H9 (cell line): ENCODE results near the gene GLUL. TPM values are rescaled to one million over a fixed set of nuclear protein-coding genes. Genes with fewer than 3 reads are reported as not detected.
A peak's percentile ranks its signal among the peaks of the same experiment; 100 is the strongest.

Experiments
- DNase-seq: peaks from one replicate; pipeline ENCODE4 v3.0.0-alpha.2; 2017
- H2AFZ ChIP-seq: one replicate; pipeline ENCODE4 v1.6.1; 2013; ENCODE audit warnings: mild to moderate bottlenecking, low read length, control low read depth, moderate library complexity
- H2AK5ac ChIP-seq: 2 replicates; pipeline ENCODE4 v1.6.1; 2013; ENCODE audit warnings: low read length, control low read depth, mixed read lengths; ENCODE audit not compliant: insufficient read length
- H2BK120ac ChIP-seq: one replicate; pipeline ENCODE4 v1.6.1; 2013; ENCODE audit warnings: low read depth, mild to moderate bottlenecking, low read length, control low read depth, inconsistent platforms; ENCODE audit not compliant: poor library complexity, severe bottlenecking
- H2BK12ac ChIP-seq: 2 replicates; pipeline ENCODE4 v1.6.1; 2013; ENCODE audit warnings: low read length, control low read depth, mixed read lengths, low read depth; ENCODE audit not compliant: insufficient read length
- H2BK15ac ChIP-seq: 2 replicates; pipeline ENCODE4 v1.6.1; 2013; ENCODE audit warnings: low read depth, low read length, control low read depth
- H2BK20ac ChIP-seq: one replicate; pipeline ENCODE4 v1.6.1; 2013; ENCODE audit warnings: low read depth, mild to moderate bottlenecking, low read length, control low read depth, inconsistent platforms; ENCODE audit not compliant: poor library complexity, severe bottlenecking
- H2BK5ac ChIP-seq: 2 replicates; pipeline ENCODE4 v1.6.1; 2013; ENCODE audit warnings: low read length, control low read depth, mixed read lengths; ENCODE audit not compliant: insufficient read length
- H3K14ac ChIP-seq: 2 replicates; pipeline ENCODE4 v1.6.1; 2013; ENCODE audit warnings: low read length, control low read depth; ENCODE audit not compliant: insufficient read depth
- H3K18ac ChIP-seq: 2 replicates; pipeline ENCODE4 v1.6.1; 2013; ENCODE audit warnings: low read depth, mild to moderate bottlenecking, mixed read lengths, low read length, control low read depth; ENCODE audit not compliant: insufficient read length
- H3K23ac ChIP-seq: 2 replicates; pipeline ENCODE4 v1.6.1; 2013; ENCODE audit warnings: low read length, control low read depth, mixed read lengths, low read depth; ENCODE audit not compliant: insufficient read length
- H3K23me2 ChIP-seq: 2 replicates; pipeline ENCODE4 v1.6.1; 2013; ENCODE audit warnings: low read depth, mild to moderate bottlenecking, mixed read lengths, low read length, control low read depth; ENCODE audit not compliant: insufficient read length, poor library complexity, severe bottlenecking
- H3K27ac ChIP-seq: 2 replicates; pipeline ENCODE4 v1.5.1; 2013; ENCODE audit warnings: low read length, control low read depth, mixed read lengths, low read depth; ENCODE audit not compliant: insufficient read length
- H3K27me3 ChIP-seq: 2 replicates; pipeline ENCODE4 v1.6.1; 2013; ENCODE audit warnings: low read length, control low read depth, inconsistent platforms; ENCODE audit not compliant: insufficient read depth
- H3K4ac ChIP-seq: 2 replicates; pipeline ENCODE4 v1.6.1; 2013; ENCODE audit warnings: low read depth, mild to moderate bottlenecking, control low read depth, inconsistent platforms, low read length, moderate library complexity
- H3K4me1 ChIP-seq: 2 replicates; pipeline ENCODE4 v1.6.1; 2013; ENCODE audit warnings: low read length, control low read depth, inconsistent platforms; ENCODE audit not compliant: insufficient read depth
- H3K4me2 ChIP-seq: 2 replicates; pipeline ENCODE4 v1.6.1; 2013; ENCODE audit warnings: low read length, control low read depth, mixed read lengths; ENCODE audit not compliant: insufficient read length, insufficient read depth
- H3K56ac ChIP-seq: 2 replicates; pipeline ENCODE4 v1.6.1; 2013; ENCODE audit warnings: low read depth, mild to moderate bottlenecking, mixed read lengths, low read length, control low read depth; ENCODE audit not compliant: insufficient read length
- H3K79me1 ChIP-seq: 2 replicates; pipeline ENCODE4 v1.6.1; 2013; ENCODE audit warnings: low read depth, mild to moderate bottlenecking, moderate library complexity, low read length, control low read depth, inconsistent platforms; ENCODE audit not compliant: insufficient read depth, poor library complexity, severe bottlenecking
- H3K79me2 ChIP-seq: 2 replicates; pipeline ENCODE4 v1.6.1; 2013; ENCODE audit warnings: low read length, control low read depth, inconsistent platforms; ENCODE audit not compliant: insufficient read depth
- H3K9ac ChIP-seq: 2 replicates; pipeline ENCODE4 v1.6.1; 2013; ENCODE audit warnings: low read length, control low read depth, mixed read lengths; ENCODE audit not compliant: insufficient read length; ENCODE audit errors: extremely low read depth
- H3K9me3 ChIP-seq: one replicate; pipeline ENCODE4 v1.6.1; 2013; ENCODE audit warnings: low read depth, low read length, inconsistent platforms; ENCODE audit not compliant: control insufficient read depth
- H3T11ph ChIP-seq: one replicate; pipeline ENCODE4 v1.6.1; 2013; ENCODE audit warnings: mild to moderate bottlenecking, low read length, control low read depth, inconsistent platforms
- H4K20me1 ChIP-seq: one replicate; pipeline ENCODE4 v1.6.1; 2013; ENCODE audit not compliant: control insufficient read depth, insufficient read length, insufficient read depth
- H4K5ac ChIP-seq: 2 replicates; pipeline ENCODE4 v1.6.1; 2013; ENCODE audit warnings: low read depth, mild to moderate bottlenecking, mixed read lengths, low read length, control low read depth; ENCODE audit not compliant: insufficient read length
- H4K8ac ChIP-seq: replicated peaks from 2 replicates; pipeline ENCODE4 v1.6.1; 2013; ENCODE audit warnings: low read length, control low read depth, mixed read lengths, low read depth; ENCODE audit not compliant: insufficient read length
- H4K91ac ChIP-seq: 2 replicates; pipeline ENCODE4 v1.6.1; 2013; ENCODE audit warnings: low read depth, mild to moderate bottlenecking, moderate library complexity, mixed read lengths, low read length, control low read depth; ENCODE audit not compliant: insufficient read length
- H3K27ac Mint-ChIP-seq, 3 experiments: 2 replicates in 2 of 3; 3 replicates in 1 of 3; pipeline ENCODE4 v1.8.0; 2020 to 2021; ENCODE audit warnings: mixed read lengths in 3 of 3, mild to moderate bottlenecking in 1 of 3, moderate library complexity in 1 of 3
- H3K27me3 Mint-ChIP-seq: 2 replicates; pipeline ENCODE4 v1.8.0; 2021; ENCODE audit warnings: low read depth, mild to moderate bottlenecking, moderate library complexity, mixed read lengths
- H3K36me3 Mint-ChIP-seq, 3 experiments: 2 replicates in 2 of 3; 3 replicates in 1 of 3; pipeline ENCODE4 v1.8.0; 2020 to 2021; ENCODE audit warnings: low read depth in 3 of 3, mixed read lengths in 3 of 3; ENCODE audit not compliant: insufficient read depth in 1 of 3
- H3K4me1 Mint-ChIP-seq, 2 experiments: 2 replicates each; pipeline ENCODE4 v1.8.0; 2020; ENCODE audit warnings: mixed read lengths in 2 of 2
- H3K4me3 Mint-ChIP-seq, 2 experiments: 2 replicates in 1 of 2; 3 replicates in 1 of 2; pipeline ENCODE4 v1.8.0; 2020 to 2021; ENCODE audit warnings: mild to moderate bottlenecking in 2 of 2, mixed read lengths in 2 of 2, moderate library complexity in 1 of 2
- H3K9me3 Mint-ChIP-seq, 2 experiments: 2 replicates in 1 of 2; 3 replicates in 1 of 2; pipeline ENCODE4 v1.8.0; 2020; ENCODE audit warnings: mild to moderate bottlenecking in 2 of 2, mixed read lengths in 2 of 2, moderate library complexity in 1 of 2
- CTCF ChIP-seq: fragments of 200-600 bp; sonication (generic); conservative IDR thresholded peaks from 3 replicates; pipeline ENCODE4 v1.8.0; 2021; ENCODE audit warnings: antibody characterized with exemption, mild to moderate bottlenecking
- WGBS: extraction: QIAGEN DNeasy Blood & Tissue Kit; methylation state at CpG from one replicate; pipeline ENCODE4 v1.1.7; 2013; ENCODE audit warnings: missing lambda C conversion rate, low lambda C conversion rate, mixed read lengths; ENCODE audit not compliant: insufficient read length; ENCODE audit errors: extremely low coverage; 5-methylcytosine and 5-hydroxymethylcytosine counted together
- total RNA-seq: library from RNA; stranded (reverse); gene quantifications from 2 replicates; pipeline ENCODE4 v1.2.1, GENCODE V29; 2021

GLUL gene
- total RNA-seq, 1 experiment from 2014 or later, result 332 TPM

- Histone ChIP-seq H3K4me2 (peak overlapping the region; percentile 79), H4K8ac (no peak overlapping the region), H3K27ac (no peak overlapping the region), H2AK5ac (no peak overlapping the region), H3K79me1 (peaks cover 5% of the 10 kb centered on the region), H3K18ac (no peak overlapping the region), H3T11ph (no peak overlapping the region), H2BK15ac (no peak overlapping the region), H3K27me3 (no peaks in the 10 kb centered on the region), H3K14ac (no peak overlapping the region), H3K23me2 (peaks cover 12% of the 10 kb centered on the region), H4K5ac (no peak overlapping the region), H4K91ac (no peak overlapping the region), H2BK12ac (no peak overlapping the region), H3K4ac (no peak overlapping the region), H3K9me3 (no peaks in the 10 kb centered on the region), H3K56ac (no peak overlapping the region), H3K4me1 (peaks cover 5% of the 10 kb centered on the region), H2BK120ac (no peak overlapping the region), H2BK5ac (no peak overlapping the region), H4K20me1 (no peaks in the 10 kb centered on the region), H2AFZ (no peak overlapping the region), H3K9ac (no peak overlapping the region), H2BK20ac (no peak overlapping the region), H3K23ac (no peak overlapping the region), H3K79me2 (peaks cover 31% of the 10 kb centered on the region; the same call in 1 of the 2 replicates)
- Mint-ChIP-seq H3K27ac (peak overlapping the region in 2 of 3 experiments; percentile 53 to 70; a peak in 3 of 7 replicates), H3K4me1 (peaks cover 23 to 40% of the 10 kb centered on the region in 2 experiments), H3K9me3 (peaks cover 9 to 11% of the 10 kb centered on the region in 2 experiments; a peak in 4 of 5 replicates), H3K27me3 (peaks cover 2% of the 10 kb centered on the region; the same call in 1 of the 2 replicates), H3K4me3 (peak overlapping the region; percentile 95 to 98), H3K36me3 (peaks cover 70 to 76% (median 73%) of the 10 kb centered on the region in 3 experiments)
- no peak for TF ChIP-seq CTCF
- DNase-seq, result no peak
- no CpG with 5 or more reads among the region's 5 CpGs for WGBS
These were observed 3.0 kb downstream of the GLUL start for GRCh38 chr1:182388392-182389134.
